HG02678 (cell line): ENCODE measurements around the gene CALR.
A peak's percentile ranks its signal among the peaks of the same experiment; 100 is the strongest.
"Not testable (repeated sequence)": the region's sequence is repeated elsewhere in the genome, so short reads cannot be mapped to it uniquely, and the experiment has no call there.

Experiments
- ATAC-seq: cut with Tn5 transposase; IDR thresholded peaks from one replicate; pipeline ENCODE4 v1.9.1; 2021; ENCODE audit warnings: mild to moderate bottlenecking, moderate library complexity; ENCODE audit not compliant: unreplicated experiment

CALR gene

DNA sequence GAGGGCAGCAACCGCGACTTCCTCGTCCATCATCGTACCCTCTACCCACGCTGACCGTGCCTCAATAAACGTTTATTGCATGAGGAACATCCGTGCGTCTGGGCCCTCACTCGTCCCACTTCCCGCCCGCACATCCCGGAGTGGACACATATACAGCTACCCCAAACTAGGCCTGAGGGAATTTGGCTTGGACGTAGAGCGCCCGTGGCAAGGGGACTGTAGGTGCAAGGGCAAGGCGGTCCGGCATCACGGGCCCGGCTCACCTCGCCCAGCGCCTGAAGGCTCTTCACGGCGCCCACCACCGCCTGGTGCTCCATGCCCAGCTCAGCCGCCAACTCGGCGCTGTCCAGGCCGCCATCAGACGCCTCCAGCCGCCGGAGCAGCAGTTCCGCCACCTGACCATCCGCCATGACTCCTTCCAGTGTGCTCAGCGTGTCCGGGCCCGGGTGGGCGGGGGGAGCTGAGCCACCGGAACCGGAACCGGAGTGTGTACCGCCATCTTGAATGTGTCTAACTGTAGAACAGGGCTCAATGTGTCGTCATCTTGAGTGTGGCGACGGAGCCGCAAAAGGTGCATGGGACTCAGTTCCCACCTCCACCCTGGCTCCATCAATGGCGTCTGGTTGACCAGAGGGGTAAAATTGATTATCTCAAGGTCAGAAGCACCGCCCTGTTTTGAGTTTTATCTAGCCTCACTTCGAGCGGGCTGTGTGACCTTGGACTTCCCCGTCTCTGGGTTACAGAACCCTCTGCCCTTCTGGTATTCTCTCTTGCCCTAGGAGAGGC lies 4.9 kb upstream of the CALR start, which contains the start of gene FARSA:
Gene FARSA, minus strand, starts transcription at position 425 of the 786 bp plus-strand sequence. Its CDS starts 15 bp downstream, at position 410.
- ATAC-seq = peak; percentile 48

DNA sequence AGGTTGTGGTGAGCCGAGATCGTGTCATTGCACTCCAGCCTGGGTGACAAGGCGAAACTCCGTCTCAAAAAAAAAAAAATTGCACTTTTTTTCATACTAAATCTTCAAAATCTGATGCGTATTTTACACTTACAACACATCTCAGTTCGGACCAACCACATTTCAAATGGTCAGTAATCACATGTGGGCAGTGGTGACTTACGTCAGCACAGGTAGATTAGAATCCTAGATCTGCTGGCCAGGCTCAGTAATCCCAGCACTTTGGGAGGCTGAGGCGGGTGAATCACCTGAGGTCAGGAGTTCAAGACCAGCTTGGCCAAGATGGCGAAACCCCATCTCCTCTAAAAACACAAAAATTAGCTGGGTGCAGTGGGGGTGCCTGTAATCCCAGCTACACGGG lies 3.3 kb upstream of the CALR start:
- no peak for ATAC-seq

DNA sequence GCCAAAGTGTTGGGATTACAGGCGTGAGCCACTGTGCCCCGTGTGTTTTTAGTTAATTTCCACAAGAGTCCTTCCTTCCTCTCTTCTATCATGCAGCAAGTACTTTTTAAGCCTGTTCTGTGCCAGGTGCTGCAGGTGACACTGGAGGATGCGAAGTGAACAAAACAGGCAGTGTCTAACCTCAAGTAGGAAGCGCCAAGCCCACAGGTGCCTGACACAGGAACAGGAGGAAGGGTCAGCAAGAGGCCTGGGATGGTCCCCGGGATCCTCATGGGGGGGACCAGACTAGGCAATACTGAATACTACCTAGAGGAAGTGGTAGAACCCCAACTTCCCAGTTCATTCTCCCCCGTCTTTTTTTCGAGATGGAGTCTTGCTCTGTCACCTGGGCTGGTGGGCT lies 1.8 kb upstream of the CALR start:
- no peak for ATAC-seq

DNA sequence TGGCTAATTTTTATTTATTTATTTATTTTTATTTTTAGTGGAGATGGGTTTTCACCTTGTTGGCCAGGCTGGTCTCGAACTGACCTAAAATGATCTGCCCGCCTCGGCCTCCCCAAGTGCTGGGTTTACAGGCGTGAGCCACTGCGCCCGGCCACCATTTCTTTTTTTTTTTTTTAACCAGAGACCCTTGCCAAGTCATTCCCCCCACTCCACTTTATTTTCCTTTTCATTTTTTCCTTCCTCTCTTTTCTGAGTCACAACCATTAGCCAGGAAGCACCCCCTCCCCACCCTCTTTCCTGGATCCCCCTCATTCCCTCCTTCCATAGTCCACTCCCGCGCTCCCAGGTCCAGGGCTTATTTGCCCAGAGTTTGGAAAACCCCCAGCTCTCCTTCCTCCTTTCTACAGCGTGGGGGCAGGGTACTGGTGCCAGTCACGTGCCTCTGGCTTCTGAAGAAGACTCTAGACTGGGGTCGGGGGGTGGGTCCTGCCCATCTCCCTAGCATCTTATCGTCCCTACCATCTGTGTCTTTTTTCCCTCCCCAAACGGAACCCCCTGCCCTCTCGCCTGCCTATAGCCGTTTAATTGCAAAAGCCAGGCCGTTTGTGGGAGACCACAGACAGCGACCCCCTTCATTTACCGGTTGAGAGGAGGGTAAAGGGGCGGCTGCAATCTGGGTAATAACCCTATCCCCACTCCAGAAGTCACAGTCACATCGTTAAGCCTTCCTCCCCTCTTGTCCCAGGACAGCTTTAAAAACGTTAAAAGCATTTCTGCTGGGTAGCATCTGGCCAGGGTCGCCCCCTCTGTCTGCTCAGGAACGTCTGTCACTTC lies 1.1 kb upstream of the CALR start:
- ATAC-seq = no peak

DNA sequence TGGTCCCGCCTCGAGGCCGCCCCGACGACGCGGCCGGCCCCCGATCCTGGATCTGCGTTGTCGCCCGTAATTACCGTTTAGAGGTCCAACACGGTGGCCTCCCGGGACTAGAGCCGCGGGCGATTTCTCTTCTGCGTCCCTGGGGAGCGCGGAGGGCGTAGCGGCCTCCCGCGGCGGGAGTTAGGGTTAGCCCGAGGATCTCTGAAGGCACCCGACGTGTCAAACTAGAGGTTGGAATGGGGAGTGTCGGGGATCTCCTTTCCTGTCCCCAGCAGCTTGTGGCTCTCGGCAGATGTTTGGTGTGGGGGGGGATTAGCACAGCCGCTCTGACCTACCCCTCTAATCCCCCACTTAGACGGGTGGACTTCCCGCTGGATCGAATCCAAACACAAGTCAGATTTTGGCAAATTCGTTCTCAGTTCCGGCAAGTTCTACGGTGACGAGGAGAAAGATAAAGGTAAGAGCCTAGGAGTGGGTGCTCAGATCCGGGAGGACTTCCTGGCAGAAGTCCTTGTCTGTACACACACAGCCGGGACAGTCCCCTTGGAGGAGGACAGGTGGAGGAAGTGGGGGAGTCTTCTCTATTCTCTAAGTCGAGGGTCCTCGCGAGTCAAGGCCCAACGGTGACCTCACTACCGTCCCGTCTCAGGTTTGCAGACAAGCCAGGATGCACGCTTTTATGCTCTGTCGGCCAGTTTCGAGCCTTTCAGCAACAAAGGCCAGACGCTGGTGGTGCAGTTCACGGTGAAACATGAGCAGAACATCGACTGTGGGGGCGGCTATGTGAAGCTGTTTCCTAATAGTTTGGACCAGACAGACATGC lies 581 bp downstream of the CALR start:
- no peak for ATAC-seq

DNA sequence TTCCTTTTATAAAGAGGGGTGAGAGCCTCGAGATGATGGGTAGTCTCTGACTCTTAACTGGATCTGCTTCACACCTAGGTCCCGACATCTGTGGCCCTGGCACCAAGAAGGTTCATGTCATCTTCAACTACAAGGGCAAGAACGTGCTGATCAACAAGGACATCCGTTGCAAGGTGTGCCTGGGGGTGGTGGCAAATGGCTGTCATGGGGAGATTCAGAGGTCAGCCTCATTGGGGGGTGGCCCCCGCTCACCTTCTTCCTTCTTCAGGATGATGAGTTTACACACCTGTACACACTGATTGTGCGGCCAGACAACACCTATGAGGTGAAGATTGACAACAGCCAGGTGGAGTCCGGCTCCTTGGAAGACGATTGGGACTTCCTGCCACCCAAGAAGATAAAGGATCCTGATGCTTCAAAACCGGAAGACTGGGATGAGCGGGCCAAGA lies 1.6 kb downstream of the CALR start:
- no peak for ATAC-seq

DNA sequence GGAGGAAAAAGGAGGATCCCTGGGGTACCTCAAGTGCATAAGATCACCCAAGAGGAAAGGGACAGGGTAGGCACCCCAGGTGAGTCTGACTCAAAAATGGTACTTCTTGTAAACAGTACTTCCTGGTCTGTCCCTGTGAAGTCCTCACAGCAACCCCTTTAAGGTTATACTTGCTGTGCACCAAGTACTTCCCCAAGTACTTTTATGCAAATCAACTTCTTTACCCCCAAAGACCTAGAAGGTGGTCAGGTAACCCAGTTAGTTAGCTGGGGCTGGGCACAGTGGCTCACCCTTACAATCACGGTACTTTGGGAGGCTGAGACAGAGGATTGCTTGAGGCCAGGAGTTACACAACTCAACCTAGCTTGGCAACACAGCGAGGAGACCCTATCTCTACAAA lies 2.5 kb downstream of the CALR start:
- no peak for ATAC-seq

DNA sequence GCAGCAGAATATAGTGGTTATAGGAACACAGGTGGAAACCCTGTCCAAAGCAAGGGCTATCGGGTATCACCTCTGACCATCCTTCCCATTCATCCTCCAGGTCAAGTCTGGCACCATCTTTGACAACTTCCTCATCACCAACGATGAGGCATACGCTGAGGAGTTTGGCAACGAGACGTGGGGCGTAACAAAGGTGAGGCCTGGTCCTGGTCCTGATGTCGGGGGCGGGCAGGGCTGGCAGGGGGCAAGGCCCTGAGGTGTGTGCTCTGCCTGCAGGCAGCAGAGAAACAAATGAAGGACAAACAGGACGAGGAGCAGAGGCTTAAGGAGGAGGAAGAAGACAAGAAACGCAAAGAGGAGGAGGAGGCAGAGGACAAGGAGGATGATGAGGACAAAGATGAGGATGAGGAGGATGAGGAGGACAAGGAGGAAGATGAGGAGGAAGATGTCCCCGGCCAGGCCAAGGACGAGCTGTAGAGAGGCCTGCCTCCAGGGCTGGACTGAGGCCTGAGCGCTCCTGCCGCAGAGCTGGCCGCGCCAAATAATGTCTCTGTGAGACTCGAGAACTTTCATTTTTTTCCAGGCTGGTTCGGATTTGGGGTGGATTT lies 5.1 kb downstream of the CALR start:
- no peak for ATAC-seq

DNA sequence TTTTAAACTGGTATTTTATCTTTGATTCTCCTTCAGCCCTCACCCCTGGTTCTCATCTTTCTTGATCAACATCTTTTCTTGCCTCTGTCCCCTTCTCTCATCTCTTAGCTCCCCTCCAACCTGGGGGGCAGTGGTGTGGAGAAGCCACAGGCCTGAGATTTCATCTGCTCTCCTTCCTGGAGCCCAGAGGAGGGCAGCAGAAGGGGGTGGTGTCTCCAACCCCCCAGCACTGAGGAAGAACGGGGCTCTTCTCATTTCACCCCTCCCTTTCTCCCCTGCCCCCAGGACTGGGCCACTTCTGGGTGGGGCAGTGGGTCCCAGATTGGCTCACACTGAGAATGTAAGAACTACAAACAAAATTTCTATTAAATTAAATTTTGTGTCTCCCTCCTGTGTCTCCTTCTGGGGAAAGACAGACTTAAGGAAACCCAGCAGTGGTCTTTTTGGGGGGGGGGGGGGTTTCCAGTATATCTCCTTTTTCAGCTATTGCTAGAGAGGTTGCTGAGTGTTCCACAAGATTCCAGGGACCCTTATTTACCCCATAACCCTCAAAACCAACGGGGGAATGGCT lies 5.8 kb downstream of the CALR start:
- ATAC-seq = no peak

DNA sequence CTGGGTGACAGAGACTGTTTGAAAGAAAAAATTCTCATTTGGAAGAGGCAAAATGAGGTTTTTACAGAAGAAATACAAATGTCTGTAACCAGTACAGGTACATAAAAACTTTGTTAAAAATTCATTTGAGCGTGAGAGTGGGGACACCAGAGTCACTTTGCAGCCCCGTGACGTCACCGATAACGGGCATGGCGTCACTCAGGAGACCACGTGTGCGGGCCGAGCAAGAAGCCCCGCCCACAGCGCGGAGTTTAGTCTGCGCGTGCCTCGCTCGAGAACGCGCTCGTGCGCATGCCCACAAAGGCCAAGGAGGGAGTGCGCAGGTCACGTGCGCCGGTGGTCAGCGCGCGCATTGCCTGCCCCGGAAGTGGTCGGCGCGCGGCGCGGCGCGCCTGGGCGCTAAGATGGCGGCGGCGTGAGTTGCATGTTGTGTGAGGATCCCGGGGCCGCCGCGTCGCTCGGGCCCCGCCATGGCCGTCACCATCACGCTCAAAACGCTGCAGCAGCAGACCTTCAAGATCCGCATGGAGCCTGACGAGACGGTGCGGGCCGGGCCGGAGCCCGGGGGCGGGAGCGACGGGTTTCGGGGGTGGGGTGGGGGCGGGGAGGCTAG lies 7.2 kb downstream of the CALR start, which contains the start of gene RAD23A:
Gene RAD23A, plus strand, starts transcription at position 384 of the 613 bp plus-strand sequence. Its CDS starts 87 bp downstream, at position 471.
- peak; percentile 82 for ATAC-seq

DNA sequence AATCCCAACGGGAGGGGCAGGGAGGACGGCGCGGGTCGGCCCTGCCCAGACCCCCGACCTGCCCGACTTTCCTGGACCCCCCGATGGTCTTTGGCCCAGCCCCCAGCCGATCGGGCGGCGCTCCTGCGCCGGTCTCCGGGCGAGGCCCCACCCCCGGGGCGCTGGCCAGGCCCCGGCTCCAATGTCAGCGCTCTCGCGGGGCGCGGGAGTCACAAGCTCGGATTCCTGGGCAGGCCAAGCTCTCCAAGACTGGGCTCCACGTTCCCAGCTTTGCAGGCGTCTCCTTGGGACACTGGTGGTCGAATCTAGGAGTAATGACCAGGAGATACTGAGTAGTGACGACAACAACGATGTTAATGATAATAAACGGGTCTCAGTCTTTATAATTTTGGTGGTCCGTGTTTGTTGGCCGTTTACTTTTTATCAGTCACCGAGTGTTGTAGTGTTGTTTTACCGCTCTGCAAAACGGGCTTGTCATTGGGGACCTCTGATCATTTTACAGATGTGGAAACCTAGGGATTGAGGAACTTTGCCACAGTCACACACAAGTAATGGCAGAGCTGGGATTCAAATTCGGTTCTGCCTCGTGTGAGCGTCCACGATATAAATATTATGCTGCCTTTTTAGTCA lies 7.8 kb downstream of the CALR start:
- ATAC-seq = peak; percentile 35

DNA sequence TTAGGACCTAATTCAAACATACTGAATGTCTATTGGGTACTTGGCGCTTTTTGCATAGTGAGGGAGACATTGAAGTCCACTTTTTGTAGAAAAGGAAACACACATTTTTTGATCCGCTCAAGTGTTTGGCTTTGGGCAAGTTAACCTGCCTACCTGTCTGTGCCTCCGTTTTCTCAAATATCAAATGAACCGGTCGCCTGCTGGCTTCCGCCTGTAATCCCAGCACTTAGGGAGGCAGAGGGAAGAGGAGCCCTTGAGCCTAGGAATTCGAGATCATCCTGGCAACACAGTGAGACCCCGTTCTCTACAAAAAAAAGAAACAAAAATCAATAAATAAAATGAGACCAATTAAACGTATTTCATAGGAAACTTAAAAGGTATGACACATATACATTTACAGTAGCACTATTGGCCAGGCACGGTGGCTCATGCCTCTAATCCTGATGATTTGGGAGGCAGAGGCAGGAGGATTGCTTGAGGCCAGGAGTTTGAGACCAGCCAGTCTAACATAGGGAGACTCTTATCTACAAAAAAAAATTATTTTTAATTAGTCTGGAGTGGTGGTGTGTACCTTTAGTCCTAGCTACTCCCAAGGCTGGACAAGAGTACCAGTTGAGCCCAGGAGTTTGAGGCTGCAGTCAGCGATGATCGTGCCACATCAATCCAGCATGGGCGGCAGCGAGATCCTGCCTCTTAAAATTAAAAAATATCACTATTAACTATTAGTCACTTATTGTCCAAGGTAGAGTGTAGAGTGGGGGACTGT lies 8.5 kb downstream of the CALR start:
- ATAC-seq = no peak

DNA sequence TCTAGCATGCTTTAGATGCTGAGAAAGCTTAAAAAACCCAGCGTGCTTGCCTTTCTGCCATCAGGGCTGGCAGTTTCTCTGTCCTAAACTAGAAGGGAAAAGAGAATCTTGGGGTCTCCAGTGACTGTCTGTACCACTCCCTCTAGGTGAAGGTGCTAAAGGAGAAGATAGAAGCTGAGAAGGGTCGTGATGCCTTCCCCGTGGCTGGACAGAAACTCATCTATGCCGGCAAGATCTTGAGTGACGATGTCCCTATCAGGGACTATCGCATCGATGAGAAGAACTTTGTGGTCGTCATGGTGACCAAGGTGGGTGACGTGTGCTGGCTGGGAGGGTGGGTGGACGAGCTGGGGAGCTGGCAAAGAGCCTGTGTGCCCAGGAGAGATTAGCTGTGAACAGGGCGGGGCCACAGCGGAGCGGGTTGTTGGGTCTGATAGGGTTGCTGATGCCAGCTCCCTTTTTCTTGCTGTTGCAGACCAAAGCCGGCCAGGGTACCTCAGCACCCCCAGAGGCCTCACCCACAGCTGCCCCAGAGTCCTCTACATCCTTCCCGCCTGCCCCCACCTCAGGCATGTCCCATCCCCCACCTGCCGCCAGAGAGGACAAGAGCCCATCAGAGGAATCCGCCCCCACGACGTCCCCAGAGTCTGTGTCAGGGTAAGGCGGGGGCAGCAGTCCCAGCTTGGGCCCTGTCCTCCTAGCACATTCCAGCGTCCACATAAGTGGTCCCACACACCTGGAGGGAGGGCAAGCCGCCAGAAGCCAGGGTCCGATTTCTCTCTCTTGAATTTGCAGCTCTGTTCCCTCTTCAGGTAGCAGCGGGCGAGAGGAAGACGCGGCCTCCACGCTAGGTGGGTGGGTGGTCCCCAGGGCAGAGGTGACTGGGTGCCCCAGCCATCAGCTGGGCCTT lies 9.5 kb downstream of the CALR start:
- no peak for ATAC-seq

DNA sequence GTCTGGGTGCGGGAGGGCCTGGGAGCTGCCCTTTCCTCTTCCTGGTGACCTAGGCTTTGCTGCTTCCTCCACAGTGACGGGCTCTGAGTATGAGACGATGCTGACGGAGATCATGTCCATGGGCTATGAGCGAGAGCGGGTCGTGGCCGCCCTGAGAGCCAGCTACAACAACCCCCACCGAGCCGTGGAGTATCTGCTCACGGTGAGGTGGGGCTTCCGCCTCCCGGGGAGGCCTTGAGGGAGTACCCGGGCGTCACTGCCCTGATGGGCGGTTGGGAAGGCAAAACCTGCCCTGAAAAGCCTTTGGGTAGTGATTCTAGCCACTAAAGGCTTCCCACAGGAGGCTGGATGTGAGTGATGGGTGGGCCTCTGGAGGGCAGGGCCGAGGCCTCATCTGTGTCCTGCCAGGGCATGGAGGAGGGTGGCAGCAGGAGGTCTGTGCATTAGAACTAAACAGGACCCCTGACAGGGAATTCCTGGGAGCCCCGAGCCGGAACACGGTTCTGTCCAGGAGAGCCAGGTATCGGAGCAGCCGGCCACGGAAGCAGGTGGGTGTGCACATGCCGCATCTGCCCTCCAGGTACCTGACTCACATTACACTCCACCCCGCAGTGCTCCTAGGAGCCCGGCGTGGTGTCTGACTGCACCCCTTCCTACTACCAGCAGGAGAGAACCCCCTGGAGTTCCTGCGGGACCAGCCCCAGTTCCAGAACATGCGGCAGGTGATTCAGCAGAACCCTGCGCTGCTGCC lies 10.4 kb downstream of the CALR start:
- no peak for ATAC-seq

DNA sequence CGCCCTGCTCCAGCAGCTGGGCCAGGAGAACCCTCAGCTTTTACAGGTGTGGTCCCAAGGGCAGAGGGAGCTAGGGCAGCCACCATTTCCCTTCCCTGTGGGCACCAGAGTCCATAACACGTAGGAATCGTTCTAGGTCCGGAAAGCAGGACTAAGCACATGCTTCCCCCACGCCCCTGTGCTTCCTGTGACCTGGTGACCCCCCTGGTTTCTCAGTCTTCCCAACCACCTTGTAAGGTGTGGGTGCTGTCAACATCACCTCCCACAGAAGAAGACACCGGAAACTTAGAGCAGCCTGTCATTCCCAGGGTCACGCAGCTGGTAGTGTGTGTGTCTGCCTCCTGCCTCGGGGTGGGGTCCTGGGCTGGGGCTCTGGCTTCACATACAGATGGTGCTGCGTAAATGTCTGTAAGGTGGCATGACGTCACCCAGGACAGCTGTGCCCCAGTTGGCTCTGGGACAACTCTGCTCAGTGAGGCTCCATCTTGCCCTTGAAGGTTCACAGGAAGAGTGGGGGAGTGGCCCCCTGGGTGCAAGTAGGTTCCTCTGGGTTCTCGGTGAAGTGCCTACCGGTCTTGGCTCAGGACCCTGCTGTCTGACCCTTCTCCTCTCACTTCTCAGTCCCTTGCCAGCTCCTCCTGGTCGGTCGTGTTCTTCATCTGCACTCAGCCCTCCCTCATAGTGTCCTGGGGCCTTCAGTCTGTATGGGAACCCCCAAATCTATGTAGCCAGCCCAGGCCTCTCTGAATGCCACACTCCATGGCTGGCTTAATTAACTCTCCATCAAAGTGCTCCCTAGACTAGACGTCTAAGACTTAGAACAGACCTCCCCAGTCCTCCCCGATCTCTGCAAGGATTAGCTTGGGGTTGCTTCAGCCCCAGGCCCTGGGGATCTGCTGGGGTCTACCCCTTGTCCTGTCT lies 11.2 kb downstream of the CALR start:
- ATAC-seq = no peak

DNA sequence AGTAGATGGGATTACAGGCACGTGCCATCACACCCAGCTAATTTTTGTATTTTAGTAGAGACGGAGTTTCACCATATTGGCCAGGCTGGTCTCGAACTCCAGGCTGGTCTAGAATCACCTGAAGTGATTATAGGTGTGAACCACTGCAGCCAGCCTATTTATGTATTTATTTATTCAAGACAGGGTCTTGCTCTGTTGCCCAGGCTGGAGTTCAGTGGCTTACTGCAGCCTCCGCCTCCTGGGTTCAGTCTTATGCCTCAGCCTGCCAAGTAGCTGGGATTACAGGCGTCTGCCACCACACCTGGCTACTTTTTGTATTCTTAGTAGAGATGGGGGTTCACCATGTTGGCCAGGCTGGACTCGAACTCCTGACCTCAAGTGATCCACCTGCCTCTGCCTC lies 13.6 kb downstream of the CALR start:
- not testable (repeated sequence) for ATAC-seq
